ENCODE data around the gene LATS2. TPM values are rescaled to one million over a fixed set of nuclear protein-coding genes. Genes with fewer than 3 reads are reported as not detected.

The LATS2 gene
- total RNA-seq, 2 experiments from 2014 or later, result 1.3 to 3.0 TPM

GRCh38 chr13:20974981-20975585 is 86.3 kb downstream of the LATS2 start:
- H3K9me3 Mint-ChIP-seq, result no peaks in the 10 kb centered on the region
- no peak for TF ChIP-seq CTCF (IDR thresholded peaks at IDR 0.05)
- no peaks in the 10 kb centered on the region for H3K4me1 Mint-ChIP-seq (ENCODE audit: low read depth)
- POLR2A ChIA-PET, result no interaction called here
- no peaks in the 10 kb centered on the region for H3K36me3 Mint-ChIP-seq (ENCODE audit: low read depth)
- intact Hi-C loops (cut with micrococcal nuclease), result no loop called here
- no peak overlapping the region for H3K27ac Mint-ChIP-seq
- ATAC-seq (no peak), DNase-seq (no peak)
- CTCF ChIA-PET, result interaction anchor here (1.2 kb wide), 1 partner anchor 32 kb away, joined by 3 read pairs; no protein-coding TSS in a partner anchor
- H3K4me3 Mint-ChIP-seq, result no peak overlapping the region
- no peaks in the 10 kb centered on the region for H3K27me3 Mint-ChIP-seq

GRCh38 chr13:20973886-20974425 is 87.4 kb downstream of the LATS2 start:
- intact Hi-C loops (cut with micrococcal nuclease), result no loop called here
- H3K9me3 Mint-ChIP-seq, result no peaks in the 10 kb centered on the region
- H3K4me3 Mint-ChIP-seq, result no peak overlapping the region
- no peak for DNase-seq
- H3K27me3 Mint-ChIP-seq, result no peaks in the 10 kb centered on the region
- CTCF ChIA-PET, result no interaction called here
- H3K4me1 Mint-ChIP-seq (ENCODE audit: low read depth), result peaks cover 3% of the 10 kb centered on the region
- no peak for TF ChIP-seq CTCF (IDR thresholded peaks at IDR 0.05)
- H3K27ac Mint-ChIP-seq, result no peak overlapping the region
- H3K36me3 Mint-ChIP-seq (ENCODE audit: low read depth), result no peaks in the 10 kb centered on the region
- ATAC-seq, result no peak
- POLR2A ChIA-PET, result no interaction called here

GRCh38 chr13:20972731-20973130 is 88.7 kb downstream of the LATS2 start:
- ATAC-seq, result no peak

GRCh38 chr13:20969182-20969581 is 92.2 kb downstream of the LATS2 start:
- Mint-ChIP-seq H3K4me1 (ENCODE audit: low read depth) (peaks cover 10% of the 10 kb centered on the region), H3K27ac (no peak overlapping the region), H3K36me3 (ENCODE audit: low read depth) (no peaks in the 10 kb centered on the region), H3K27me3 (peaks cover 6% of the 10 kb centered on the region), H3K4me3 (no peak overlapping the region), H3K9me3 (no peaks in the 10 kb centered on the region)
- TF ChIP-seq CTCF (IDR thresholded peaks at IDR 0.05), result no peak
- intact Hi-C loops (cut with micrococcal nuclease), result no loop called here
- ChIA-PET CTCF (no interaction called here), POLR2A (interaction anchor here (0.6 kb wide), 1 partner anchor 13 kb away, joined by 3 read pairs; no protein-coding TSS in a partner anchor)
- peak; percentile 69 for ATAC-seq
- no peak for DNase-seq

More at GRCh38 chr13:20972731-20973130, 88.7 kb downstream of the LATS2 start:
- Mint-ChIP-seq H3K27me3 (no peaks in the 10 kb centered on the region), H3K4me1 (ENCODE audit: low read depth) (peaks cover 10% of the 10 kb centered on the region), H3K27ac (no peak overlapping the region), H3K36me3 (ENCODE audit: low read depth) (no peaks in the 10 kb centered on the region), H3K4me3 (no peak overlapping the region), H3K9me3 (no peaks in the 10 kb centered on the region)
- intact Hi-C loops (cut with micrococcal nuclease), result no loop called here
- ChIA-PET CTCF (no interaction called here), POLR2A (no interaction called here)
- TF ChIP-seq CTCF (IDR thresholded peaks at IDR 0.05), result no peak
- no peak for DNase-seq

GRCh38 chr13:20968745-20969144 is 92.6 kb downstream of the LATS2 start:
- Mint-ChIP-seq H3K36me3 (ENCODE audit: low read depth) (no peaks in the 10 kb centered on the region), H3K4me3 (no peak overlapping the region), H3K9me3 (no peaks in the 10 kb centered on the region), H3K4me1 (ENCODE audit: low read depth) (peaks cover 10% of the 10 kb centered on the region), H3K27me3 (peaks cover 6% of the 10 kb centered on the region), H3K27ac (no peak overlapping the region)
- ATAC-seq, result peak; percentile 30
- POLR2A ChIA-PET, result interaction anchor here (0.6 kb wide), 1 partner anchor 13 kb away, joined by 3 read pairs; no protein-coding TSS in a partner anchor
- intact Hi-C loops (cut with micrococcal nuclease), result no loop called here
- TF ChIP-seq CTCF (IDR thresholded peaks at IDR 0.05), result no peak
- CTCF ChIA-PET, result no interaction called here
- no peak for DNase-seq

All from activated CD8-positive, alpha-beta T cell treated with anti-CD3 and anti-CD28 coated beads for 36 hours (primary cell).